Mammary epithelial cell (primary cell): Measurements from ENCODE around the gene AGER.

Experiments
- EZH2 ChIP-seq: IDR thresholded peaks from 2 replicates; pipeline ENCODE4 v1.6.1; 2012; ENCODE audit warnings: low read length, inconsistent platforms, borderline replicate concordance
- TF ChIP-seq, protein P1 (sequence below), 2 donors: IDR thresholded peaks in 1 of 2; conservative IDR thresholded peaks in 1 of 2; 2 replicates each; pipeline ENCODE4 v1.5.1; 2011 to 2012; ENCODE audit warnings: inconsistent platforms in 2 of 2, low read length in 2 of 2, mild to moderate bottlenecking in 2 of 2, control low read depth in 1 of 2, low read depth in 1 of 2; ENCODE audit not compliant: insufficient read depth in 1 of 2; ENCODE audit errors: extremely low read depth in 1 of 2

DNA sequence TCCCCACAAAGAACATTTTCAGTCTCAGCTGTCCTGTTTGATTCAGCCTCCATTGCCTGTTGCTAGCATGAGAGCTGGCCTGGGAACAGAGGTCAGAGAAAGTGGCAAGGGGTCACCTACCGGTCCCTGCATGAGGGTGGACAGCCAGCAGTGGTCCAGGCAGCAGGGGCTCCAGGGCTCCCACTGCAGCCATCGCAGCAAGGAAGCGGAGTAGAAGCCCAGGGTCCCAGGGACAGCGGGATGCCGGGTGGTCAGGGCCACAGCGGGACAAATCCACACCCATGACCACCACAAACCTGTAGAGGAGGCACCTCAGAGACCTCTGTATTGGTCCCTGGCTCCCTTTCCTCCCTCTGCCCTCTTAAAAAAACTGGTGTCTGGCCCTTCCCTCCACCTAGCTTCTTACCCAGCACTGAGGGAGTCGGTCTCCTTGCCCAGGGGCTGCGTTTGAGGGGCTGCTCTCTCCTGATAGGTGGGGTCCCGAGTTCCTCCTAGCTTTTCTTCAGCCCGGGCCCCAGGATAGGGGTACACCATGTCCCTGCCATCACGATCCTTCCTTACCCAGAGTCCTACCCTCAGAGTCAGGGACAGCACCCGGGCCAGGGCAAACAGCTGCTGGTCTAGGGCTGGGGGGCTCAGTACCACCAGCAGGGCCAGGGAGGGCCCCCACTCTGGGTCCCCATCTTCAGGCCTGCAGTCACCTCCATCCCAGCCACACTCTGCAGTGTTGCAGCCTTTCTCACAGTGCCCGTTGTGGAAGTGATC, 16.8 kb upstream of the AGER start:
- TF ChIP-seq, protein P1, sequence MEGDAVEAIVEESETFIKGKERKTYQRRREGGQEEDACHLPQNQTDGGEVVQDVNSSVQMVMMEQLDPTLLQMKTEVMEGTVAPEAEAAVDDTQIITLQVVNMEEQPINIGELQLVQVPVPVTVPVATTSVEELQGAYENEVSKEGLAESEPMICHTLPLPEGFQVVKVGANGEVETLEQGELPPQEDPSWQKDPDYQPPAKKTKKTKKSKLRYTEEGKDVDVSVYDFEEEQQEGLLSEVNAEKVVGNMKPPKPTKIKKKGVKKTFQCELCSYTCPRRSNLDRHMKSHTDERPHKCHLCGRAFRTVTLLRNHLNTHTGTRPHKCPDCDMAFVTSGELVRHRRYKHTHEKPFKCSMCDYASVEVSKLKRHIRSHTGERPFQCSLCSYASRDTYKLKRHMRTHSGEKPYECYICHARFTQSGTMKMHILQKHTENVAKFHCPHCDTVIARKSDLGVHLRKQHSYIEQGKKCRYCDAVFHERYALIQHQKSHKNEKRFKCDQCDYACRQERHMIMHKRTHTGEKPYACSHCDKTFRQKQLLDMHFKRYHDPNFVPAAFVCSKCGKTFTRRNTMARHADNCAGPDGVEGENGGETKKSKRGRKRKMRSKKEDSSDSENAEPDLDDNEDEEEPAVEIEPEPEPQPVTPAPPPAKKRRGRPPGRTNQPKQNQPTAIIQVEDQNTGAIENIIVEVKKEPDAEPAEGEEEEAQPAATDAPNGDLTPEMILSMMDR (conservative IDR thresholded peaks at IDR 0.05 in 1 of 2, IDR thresholded peaks at IDR 0.05 in 1 of 2; ENCODE audit: extremely low read depth in 1 of 2, insufficient read depth in 1 of 2, low read depth in 1 of 2, low read length in 2 of 2), result no peak
- no peak for TF ChIP-seq EZH2
